T1000 (cell line): ENCODE results near the gene UTF1.
"Not testable (repeated sequence)": the region's sequence is repeated elsewhere in the genome, so short reads cannot be mapped to it uniquely, and the experiment has no call there.

Experiments
- DNase-seq: peaks from one replicate; lab custom pipeline; 2025; ENCODE audit warnings: mixed read lengths; lab: John Stamatoyannopoulos, UW

The UTF1 gene

DNA sequence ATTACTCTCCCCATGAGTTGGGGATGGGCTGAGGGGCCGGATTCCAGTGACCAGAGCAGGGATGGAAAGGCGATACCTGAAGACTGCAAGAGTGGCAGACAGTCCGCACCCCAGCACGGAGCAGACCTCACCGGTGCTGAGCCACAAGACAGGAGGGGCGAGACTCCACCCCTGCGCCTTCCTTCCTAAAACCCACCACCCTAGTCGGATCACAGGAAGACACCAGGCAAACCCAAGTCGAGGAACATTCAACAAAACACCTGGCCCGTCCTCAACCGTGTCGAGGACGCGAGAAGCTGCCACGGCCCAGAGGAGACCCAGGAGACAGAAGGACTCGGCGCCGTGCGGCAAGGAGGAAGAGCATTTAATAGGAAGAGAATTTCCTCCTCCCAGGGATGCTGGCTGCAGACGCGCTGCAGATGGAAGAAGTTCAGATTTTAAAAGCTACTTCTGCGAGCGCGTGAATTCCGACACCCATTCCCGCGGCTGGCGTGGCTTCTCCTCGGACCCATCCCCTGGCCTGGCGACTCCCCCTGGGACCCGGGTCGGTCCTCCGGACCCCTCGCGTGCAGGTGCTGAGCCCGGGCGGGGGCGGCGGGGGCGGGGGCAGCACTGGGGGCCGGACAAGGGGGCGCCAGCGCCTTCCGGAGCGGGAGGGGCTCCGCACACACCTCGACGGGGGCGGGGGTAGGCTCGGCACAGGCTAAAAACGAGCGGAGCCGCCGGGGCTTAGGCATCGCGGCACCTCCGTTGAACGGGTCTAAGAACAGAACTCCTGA lies 563 bp upstream of the UTF1 start:
- DNase-seq, result no peak

DNA sequence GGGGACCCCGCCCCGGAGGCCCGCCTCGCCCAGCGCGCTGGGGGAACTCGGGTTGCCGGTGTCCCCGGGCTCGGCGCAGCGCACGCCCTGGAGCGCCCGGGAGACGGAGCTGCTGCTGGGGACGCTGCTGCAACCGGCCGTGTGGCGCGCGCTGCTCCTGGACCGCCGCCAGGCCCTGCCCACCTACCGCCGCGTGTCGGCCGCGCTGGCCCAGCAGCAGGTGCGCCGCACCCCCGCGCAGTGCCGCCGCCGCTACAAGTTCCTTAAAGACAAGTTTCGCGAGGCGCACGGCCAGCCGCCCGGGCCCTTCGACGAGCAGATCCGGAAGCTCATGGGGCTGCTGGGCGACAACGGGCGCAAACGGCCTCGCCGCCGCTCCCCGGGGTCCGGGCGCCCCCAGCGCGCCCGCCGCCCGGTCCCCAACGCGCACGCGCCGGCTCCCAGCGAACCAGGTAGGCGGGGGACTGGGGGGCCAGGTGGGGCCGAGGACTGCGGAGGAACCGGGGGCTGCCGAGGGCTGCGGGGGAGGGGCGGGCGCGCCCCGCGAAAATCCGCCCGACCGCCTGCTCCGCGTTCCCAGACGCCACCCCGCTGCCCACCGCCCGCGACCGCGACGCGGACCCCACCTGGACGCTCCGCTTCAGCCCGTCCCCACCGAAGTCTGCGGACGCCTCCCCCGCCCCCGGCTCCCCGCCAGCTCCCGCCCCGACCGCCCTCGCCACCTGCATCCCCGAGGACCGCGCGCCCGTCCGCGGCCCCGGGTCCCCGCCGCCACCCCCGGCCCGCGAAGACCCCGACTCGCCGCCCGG lies 574 bp downstream of the UTF1 start:
- no peak for DNase-seq

DNA sequence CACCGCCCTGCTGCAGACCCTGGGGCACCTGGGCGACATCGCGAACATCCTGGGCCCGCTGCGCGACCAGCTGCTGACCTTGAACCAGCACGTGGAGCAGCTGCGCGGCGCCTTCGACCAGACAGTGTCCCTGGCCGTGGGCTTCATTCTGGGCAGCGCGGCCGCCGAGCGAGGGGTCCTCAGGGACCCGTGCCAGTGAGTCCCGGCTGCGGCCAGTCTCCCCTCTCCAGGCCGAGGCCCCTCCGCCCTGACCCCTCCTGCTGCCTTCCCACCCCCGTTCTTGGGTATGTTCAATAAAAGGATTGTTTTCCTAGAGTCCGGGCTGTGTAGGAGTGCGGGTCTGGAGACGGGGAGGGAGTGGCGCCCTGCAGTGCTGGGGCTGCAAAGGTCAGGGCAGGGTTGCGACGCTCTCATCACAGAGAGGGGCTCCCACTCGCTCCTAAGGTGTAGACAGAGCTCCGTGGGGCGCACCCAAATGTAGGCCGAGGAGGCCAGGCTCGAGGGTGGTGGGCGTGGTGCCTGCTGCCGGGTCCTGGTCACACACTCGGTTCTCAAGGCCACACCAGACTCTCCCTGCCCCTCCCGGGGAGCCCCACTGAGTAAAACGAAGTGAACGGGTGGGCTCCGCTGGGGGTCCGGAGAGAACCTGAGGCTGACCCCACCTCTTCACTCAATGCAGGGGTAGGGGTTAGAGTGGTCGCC lies 1.4 kb downstream of the UTF1 start:
- no peak for DNase-seq

DNA sequence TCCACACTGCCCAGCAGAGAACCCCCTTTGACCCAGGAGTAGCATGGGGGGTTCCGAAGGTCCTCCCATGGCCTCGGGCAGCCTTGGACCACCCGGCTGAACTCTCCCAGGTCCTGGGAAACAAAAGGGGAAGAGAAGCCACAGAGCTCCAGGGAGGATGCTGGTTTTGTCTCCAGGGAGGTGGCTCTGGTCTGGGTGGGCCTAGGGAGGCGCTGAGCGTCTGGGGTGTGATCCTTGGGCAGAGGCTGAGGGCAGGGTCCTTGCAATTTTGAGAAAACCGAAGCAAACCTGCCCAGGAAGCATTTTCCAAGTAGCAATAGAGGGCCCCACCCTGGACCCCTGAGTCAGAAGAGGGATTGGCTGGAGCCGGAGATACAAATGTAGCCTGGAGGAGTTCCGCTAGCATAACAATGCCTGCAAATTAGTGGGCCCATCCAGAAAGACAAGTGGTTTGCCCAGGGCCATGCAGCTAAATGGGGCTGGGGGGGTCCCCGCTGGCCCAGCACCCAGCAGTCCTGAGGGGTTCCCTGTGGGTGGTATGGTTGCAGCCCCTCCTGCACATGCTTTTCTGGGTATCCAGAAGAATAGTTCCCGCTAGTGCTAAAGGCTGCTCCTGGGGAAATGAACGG lies 2.0 kb downstream of the UTF1 start:
- no peak for DNase-seq

DNA sequence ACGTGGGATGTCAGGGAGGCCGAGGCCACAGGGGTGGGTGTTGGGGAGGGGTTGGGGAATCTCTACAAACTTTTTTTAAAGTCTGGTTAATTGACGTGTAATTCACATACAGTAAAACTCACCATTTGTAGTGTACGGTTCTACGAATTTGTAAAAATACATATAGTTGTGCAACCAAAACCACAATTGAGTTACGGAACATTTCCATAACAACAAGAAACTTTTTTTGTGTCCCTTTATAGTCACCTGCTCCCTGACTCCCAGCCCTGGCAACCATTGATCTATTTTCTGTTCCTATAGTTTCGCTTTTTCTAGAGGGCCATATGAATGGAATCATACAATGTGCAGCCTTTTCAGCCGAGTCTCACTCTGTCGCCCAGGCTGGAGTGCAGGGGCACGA lies 4.8 kb downstream of the UTF1 start:
- DNase-seq, result not testable (repeated sequence)

DNA sequence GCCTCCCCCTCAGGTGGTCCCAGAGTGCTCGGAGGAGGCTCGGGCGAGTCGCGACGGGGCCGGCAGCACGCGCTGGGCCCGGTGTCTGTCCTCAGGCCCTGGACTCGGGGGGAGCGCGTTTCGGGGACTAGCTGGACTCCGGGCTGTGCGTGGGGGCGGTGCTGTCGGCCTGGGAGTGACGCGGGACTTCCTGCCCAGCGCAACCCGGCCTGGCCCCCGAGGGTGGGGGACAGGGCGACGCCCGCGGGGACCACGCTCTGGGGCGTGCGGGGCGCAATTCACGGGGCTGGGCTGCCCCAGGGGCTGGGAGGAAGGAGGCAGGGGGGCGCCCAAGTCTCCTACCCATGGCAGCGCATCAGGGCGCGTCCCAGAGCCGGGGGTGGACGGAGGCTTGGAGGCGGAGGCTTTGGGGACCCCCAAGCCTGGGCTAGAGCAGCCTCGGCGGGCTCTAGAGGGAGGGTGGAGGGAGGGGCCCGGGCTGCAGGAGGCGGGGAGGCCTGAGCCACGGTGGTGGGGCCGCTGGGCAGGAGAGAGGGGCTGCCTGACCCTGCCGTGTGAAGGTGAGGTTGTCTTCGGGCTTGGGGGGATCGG lies 5.3 kb downstream of the UTF1 start:
- no peak for DNase-seq

DNA sequence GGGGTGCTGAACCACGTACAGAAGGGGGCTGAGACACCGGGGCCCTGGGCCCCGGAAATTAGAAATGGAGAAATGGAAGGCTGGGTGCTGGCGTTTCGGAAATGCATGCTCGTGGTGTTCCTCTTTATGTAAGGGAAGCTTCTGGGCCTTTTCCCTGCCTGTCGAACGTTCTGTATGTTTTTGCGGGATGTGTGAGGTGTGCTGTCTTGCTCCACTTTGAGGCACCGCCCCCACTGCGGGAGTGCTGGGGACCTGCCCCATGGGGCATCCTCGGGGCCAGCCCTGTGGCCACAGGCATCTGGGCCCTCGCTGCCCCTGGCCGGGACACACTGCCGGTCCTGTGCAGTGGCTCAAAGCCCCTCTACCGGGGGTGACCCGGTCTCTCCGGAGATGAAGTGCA lies 5.9 kb downstream of the UTF1 start:
- DNase-seq, result no peak

DNA sequence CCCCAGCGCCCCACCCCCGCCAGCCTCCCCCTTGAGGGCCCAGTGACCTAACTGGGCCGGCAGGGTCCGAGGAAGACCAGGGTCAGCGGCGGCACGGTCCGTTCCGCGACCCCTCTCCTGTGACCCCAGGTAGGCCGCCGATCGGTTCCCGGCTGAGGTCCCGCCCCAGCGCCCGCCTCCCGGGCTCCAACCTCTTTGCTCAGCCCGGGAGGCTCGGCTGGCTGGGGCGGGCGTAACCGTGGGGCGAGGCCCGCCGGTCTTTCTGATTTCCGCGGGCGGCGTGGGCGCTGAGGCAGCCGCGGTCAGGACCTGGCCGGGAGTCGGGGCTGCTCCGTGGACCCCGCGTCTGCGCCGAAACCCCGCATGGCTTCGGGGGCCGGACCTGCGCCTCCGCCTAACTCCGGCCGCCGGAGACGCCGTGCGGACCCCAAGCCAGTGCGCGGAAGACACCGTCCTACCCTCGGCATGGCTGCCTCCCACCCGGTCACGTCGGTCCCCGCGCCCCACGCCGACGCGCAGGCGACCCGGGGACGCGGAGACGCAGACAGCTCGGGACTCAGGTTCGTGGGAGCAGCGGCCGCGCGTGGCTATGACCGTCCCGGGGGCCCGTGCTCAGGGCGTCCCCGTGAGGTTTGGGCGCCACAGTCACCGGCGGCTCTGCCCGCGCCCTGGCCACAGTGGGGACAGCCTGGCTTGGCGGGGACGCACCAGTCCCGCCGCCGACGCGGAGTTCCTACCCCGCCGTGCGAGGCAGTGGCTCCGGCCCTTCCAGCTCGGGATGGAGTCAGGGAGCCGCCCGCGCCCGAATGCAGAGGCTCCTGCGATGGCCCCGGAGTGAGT lies 6.6 kb downstream of the UTF1 start:
- no peak for DNase-seq

DNA sequence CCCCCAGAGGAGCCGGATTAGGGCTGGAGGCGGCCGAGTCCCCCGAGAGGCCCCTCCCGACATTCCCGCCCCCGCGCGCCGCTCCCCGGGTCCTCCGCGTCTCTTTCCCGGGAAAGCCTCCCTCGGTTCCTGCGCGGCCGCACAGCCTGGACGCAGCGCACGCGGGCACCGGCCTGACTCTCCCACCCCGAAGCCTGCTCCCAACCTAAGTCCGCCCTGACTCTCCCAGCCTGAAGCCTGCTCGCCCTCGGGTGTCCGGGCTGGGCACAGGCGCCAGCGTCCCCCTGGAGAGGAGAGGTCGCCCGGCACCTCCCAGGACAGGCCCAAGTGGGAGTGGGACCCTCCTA lies 7.2 kb downstream of the UTF1 start:
- no peak for DNase-seq

DNA sequence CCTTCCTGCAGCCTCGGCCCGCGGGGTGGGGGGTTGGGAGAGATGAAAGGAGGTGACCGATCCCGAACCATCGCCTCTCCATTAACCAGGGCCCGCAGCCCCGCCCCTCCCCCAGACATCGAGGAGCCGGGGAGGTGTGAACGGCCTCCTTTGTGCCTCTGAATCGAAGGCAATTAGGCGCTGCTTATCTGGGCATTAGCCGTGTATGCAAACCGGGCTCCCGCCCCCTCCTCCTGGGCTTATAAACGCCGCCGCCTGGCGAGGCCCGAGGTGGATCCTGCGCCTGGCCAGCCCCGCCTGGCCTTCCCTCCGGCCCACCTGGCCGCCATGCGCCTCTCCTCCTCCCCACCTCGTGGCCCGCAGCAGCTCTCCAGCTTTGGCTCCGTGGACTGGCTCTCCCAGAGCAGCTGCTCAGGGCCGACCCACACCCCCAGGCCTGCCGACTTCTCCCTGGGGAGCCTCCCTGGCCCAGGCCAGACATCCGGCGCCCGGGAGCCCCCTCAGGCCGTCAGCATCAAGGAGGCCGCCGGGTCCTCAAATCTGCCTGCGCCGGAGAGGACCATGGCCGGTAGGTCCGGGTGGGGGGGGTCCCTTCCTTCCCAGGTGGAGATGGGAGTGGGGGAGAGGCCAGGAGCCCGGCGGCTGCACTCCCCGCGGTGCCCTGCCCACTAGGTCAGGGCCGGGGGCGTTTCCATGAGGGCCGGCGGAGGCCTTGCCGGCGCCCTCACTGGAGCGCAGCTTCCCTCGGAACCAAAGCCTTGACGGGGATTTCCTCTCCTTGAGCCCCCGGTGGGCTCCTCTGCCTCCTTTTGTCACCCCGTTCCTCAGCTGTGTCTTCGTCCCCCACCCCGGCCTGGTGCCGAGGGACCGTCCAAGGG lies 7.8 kb downstream of the UTF1 start, which contains the start of gene VENTX:
Gene VENTX (plus strand): TSS at position 268 of the 878 bp plus-strand sequence. CDS start 60 bp downstream, at position 328.
- DNase-seq, result no peak

DNA sequence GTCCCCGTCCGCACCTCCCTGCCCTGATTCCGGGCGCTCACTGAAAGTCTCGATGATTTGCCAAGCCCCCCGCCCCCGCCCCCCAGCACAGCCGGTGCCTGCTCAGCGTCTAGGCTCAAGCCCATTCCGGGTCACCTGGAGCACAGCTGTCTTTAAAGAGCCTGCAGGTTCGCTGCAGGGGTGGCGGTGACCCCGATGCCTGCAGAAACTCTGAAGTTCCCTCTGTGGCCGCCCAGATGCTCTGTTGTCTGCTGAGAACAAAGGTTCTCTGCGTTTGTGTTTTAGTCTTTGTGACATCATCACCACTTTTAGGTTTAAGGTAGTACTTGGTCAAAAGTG lies 8.4 kb downstream of the UTF1 start:
- no peak for DNase-seq

DNA sequence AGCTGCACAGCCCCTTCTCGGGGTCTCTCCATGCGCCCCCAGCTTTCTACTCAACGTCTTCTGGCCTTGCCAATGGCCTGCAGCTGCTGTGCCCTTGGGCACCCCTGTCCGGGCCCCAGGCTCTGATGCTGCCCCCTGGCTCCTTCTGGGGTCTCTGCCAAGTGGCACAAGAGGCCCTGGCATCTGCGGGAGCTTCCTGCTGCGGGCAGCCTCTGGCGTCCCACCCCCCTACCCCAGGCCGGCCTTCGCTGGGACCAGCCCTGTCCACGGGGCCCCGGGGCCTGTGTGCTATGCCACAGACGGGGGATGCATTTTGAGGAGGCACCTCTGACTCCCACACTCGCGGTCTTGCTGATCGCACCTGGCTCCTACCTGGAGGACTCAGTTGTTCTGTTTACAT lies 10.0 kb downstream of the UTF1 start:
- no peak for DNase-seq

DNA sequence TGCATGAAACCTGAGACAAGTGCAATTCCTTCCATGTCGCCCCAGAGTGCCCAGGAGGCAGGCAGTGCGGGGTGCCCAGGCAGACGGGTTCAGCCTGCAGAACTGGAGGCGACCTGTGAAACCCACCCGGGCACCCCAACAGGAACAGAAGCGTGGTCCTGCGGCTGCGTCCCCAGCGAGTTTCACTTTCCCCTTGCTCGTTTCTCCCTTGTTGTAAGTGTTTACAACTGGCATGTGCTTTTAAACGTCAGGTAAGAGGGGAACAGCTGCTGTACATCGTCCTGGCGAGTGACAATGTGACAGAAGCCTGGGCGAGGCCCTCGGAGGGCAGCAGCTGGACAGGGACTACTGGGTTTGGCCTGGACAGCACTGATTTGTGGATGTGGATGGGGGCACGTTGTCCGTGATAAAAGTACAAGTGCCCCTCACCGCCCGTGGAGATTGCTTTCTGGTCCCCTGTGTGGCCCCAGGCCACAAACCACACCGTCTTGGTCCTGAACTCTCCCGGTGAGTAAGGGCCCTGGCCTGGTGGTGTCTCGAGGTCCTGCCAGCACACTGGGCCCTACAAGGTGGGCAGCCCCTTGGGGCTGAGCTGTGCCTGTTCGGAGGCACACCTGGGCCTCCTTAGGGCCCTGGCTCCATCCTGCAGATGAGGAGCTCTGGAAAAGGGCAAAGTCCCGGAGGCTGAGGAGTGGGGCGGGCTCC lies 11.6 kb downstream of the UTF1 start:
- no peak for DNase-seq

DNA sequence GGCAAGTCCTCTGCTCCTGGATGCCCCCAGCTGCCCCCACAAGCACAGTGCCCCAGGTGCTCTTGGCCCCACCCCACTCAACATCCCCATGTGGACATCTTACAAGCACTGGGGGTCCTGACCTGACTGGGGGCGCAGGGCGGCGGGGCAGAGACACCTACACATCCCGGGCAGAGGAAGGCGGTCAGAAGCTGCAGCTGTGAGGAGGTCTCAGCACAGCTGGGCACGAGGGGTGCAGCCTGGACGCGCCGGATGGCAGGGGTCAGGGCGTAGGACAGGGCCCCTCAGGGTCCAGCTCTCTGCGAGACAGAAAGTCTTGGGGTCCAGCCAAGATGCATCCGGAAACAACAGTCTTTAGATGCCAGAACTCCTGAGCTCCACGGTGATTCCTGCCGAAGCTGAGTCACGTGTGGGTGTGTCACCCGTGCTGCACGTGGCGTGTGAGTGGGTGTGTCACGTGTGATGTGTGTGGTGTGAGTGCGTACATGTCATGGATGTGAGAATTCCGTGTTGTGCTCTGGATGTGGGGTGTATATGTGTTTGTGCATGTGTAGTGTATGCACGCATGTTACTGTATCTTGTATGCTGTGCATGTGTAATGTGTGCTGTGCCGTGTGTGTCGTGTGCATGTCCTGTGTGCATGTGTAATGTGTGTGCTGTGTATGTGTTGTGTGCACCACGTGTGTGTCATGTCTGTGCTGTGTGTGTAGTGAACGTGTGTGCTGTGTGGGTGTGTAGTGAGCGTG lies 12.8 kb downstream of the UTF1 start:
- DNase-seq, result no peak

DNA sequence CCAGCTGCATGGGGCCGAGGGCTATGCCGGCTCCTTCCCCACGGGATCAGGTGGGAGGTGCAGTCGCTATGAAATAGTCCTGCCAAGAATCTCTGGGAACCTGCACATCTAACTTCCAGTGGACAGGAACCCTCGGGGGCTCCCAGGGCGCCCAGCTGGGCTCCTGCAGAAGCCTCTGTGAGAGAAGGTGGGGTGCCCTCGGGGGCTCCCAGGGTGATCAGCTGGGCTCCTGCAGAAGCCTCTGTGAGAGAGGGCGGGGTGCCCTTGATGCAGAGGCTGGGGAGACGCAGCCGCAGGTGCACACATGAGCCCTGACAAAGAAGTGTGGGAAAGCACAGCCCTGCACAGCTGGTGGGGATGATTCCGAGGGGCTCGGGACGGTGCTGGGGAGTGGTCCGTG lies 13.6 kb downstream of the UTF1 start:
- no peak for DNase-seq

DNA sequence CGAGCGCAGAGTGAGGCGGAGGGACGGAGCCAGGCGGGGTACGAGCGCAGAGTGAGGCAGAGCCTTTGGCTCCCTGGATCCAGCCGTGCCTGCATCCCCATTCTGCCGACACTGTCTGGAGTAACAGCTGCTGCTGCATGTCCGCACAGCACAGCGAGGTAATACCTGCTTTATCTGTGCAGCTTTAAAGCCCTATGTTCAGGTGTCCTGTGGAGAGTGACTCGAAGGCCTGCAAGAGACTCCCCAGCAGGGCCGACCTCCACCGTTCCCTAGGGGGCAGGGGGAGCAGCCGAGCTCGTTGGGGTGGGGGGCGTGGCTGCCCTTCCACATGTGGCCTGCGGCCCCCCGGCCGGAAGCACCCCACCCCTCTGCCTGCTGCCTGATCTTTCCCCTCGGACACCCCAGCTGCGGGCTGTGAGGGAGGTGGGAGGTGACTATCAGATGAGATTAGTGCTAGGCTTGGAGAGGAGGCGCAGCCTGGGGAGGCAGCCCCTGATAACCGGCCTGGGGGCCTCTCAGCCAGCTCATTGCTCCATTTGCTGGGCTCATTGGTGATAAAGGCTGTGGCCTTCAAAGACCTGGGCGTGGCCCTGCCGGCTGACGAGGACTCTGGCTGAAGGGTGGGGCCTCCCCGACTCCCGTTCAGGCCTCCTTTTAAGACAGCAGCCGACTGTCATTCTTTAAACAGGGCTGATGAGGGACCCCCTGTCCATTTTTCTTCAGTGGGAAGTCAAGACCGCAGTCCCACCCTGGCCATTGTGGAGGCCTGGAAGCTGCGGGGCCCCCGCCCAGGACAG lies 15.6 kb downstream of the UTF1 start:
- no peak for DNase-seq

DNA sequence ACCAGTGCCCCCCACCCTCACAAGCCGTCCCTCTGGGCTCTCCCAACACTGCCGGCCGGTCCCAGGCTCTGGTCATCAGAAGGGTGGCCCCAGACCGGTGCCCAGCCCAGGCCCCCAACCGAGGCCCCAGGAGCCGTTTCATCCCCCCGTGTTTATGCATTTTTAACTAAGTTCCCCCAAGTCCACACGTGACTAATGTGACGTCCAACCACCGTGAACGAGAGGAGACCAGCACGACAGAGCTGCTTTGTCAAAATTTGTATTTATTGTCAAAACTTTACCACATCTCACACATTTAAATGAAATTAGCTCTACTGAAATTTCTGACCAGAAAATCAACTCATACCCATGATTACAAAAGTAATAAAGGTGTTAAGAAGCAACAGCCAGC lies 16.2 kb downstream of the UTF1 start:
- DNase-seq, result no peak
